CD4-positive, alpha-beta T cell (primary cell): ENCODE measurements around the gene TBC1D16. TPM values are rescaled to one million over a fixed set of nuclear protein-coding genes. Genes with fewer than 3 reads are reported as not detected.
A peak's percentile ranks its signal among the peaks of the same experiment; 100 is the strongest.

Source experiments
- ATAC-seq: fragments of 200-7000 bp; cut with Tn5 transposase; one replicate; pipeline ENCODE4 v1.10.0; 2022; ENCODE audit warnings: mild to moderate bottlenecking; ENCODE audit not compliant: poor library complexity
- CTCF ChIA-PET: fragments of 350-600 bp; sonication (Branson Sonifier 250); formaldehyde crosslinking; loops from one replicate; lab custom pipeline; 2021; ENCODE audit warnings: antibody characterized with exemption, inconsistent platforms; lab: Charles Lee
- POLR2A ChIA-PET: fragments of 350-600 bp; sonication (Branson Sonifier 250); formaldehyde crosslinking; loops from one replicate; lab custom pipeline; 2021; ENCODE audit warnings: antibody characterized with exemption, inconsistent platforms; lab: Charles Lee
- DNase-seq, 14 experiments: peaks; one replicate each; pipeline ENCODE4 v3.0.0-alpha.2; 2013 to 2020; ENCODE audit warnings: mixed read lengths in 2 of 14
- H3K27ac ChIP-seq, 2 donors: one replicate each; pipeline versions ENCODE4 v1.5.1 to v1.7.0; 2013; ENCODE audit warnings: low read length in 2 of 2, low read depth in 1 of 2, mild to moderate bottlenecking in 1 of 2
- H3K27me3 ChIP-seq, 2 experiments: 1 replicate in 1 of 2; 2 replicates in 1 of 2; pipeline versions ENCODE4 v1.6.1 to v1.7.0; 2013; ENCODE audit warnings: low read length in 2 of 2, control low read depth in 1 of 2, mild to moderate bottlenecking in 1 of 2, moderate library complexity in 1 of 2; ENCODE audit not compliant: insufficient read depth in 2 of 2, control insufficient read depth in 1 of 2
- H3K36me3 ChIP-seq: one replicate; pipeline ENCODE4 v1.6.1; 2013; ENCODE audit warnings: low read length, control low read depth; ENCODE audit not compliant: insufficient read depth
- H3K4me1 ChIP-seq: one replicate; pipeline ENCODE4 v1.6.1; 2013; ENCODE audit warnings: low read length, control low read depth; ENCODE audit not compliant: insufficient read depth
- H3K4me3 ChIP-seq: one replicate; pipeline ENCODE4 v1.5.1; 2013; ENCODE audit warnings: mild to moderate bottlenecking, low read length, moderate library complexity
- H3K9me3 ChIP-seq, 2 experiments: 1 replicate in 1 of 2; 2 replicates in 1 of 2; pipeline versions ENCODE4 v1.6.1 to v1.7.0; 2013; ENCODE audit warnings: low read length in 2 of 2, mild to moderate bottlenecking in 2 of 2, control low read depth in 1 of 2, moderate library complexity in 1 of 2; ENCODE audit not compliant: control insufficient read depth in 1 of 2, insufficient read depth in 1 of 2
- H3K27ac Mint-ChIP-seq: one replicate; pipeline ENCODE4 v1.8.0; 2020; ENCODE audit warnings: mixed read lengths
- H3K27me3 Mint-ChIP-seq: one replicate; pipeline ENCODE4 v1.8.0; 2021; ENCODE audit warnings: mixed read lengths
- H3K36me3 Mint-ChIP-seq: one replicate; pipeline ENCODE4 v1.8.0; 2021; ENCODE audit warnings: low read depth, mixed read lengths
- H3K4me1 Mint-ChIP-seq: one replicate; pipeline ENCODE4 v1.8.0; 2021; ENCODE audit warnings: low read depth, mixed read lengths
- H3K4me3 Mint-ChIP-seq: one replicate; pipeline ENCODE4 v1.8.0; 2020; ENCODE audit warnings: mild to moderate bottlenecking, mixed read lengths
- H3K9me3 Mint-ChIP-seq: one replicate; pipeline ENCODE4 v1.8.0; 2020; ENCODE audit warnings: mixed read lengths
- intact Hi-C, 2 experiments: fragments of 100-400 bp; cut with DNase I in 1 of 2; cut with micrococcal nuclease in 1 of 2; formaldehyde crosslinking; loops; one replicate each; pipeline versions ENCODE4 v1.15.1 to v1.9.0; 2023 to 2025; cut with DNase I, micrococcal nuclease
- total RNA-seq, 174 experiments: library from RNA in 2 of 174; stranded (reverse) in 2 of 174; gene quantifications; one replicate each; pipeline ENCODE4 v1.2.3 and lab custom pipeline; 2021 to 2026
- TF ChIP-seq, protein P1 (sequence below): fragments of 200-600 bp; IDR thresholded peaks from one replicate; pipeline ENCODE4 v1.8.0; 2022; ENCODE audit warnings: antibody characterized with exemption, mild to moderate bottlenecking

Gene TBC1D16
- total RNA-seq, 2 experiments from 2014 or later = 1.9 to 2.5 TPM

- Histone ChIP-seq H3K4me1 (no peaks in the 10 kb centered on the region), H3K36me3 (no peaks in the 10 kb centered on the region), H3K27ac (no peak overlapping the region), H3K27me3 (no peaks in the 10 kb centered on the region), H3K9me3 (no peaks in the 10 kb centered on the region), H3K4me3 (no peak overlapping the region)
- H3K27ac Mint-ChIP-seq = no peak overlapping the region
- H3K4me1 Mint-ChIP-seq = no peaks in the 10 kb centered on the region
- no peak overlapping the region for H3K4me3 Mint-ChIP-seq
- TF ChIP-seq, protein P1, sequence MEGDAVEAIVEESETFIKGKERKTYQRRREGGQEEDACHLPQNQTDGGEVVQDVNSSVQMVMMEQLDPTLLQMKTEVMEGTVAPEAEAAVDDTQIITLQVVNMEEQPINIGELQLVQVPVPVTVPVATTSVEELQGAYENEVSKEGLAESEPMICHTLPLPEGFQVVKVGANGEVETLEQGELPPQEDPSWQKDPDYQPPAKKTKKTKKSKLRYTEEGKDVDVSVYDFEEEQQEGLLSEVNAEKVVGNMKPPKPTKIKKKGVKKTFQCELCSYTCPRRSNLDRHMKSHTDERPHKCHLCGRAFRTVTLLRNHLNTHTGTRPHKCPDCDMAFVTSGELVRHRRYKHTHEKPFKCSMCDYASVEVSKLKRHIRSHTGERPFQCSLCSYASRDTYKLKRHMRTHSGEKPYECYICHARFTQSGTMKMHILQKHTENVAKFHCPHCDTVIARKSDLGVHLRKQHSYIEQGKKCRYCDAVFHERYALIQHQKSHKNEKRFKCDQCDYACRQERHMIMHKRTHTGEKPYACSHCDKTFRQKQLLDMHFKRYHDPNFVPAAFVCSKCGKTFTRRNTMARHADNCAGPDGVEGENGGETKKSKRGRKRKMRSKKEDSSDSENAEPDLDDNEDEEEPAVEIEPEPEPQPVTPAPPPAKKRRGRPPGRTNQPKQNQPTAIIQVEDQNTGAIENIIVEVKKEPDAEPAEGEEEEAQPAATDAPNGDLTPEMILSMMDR = no peak
- H3K36me3 Mint-ChIP-seq = no peaks in the 10 kb centered on the region
- DNase-seq (no peak), ATAC-seq (no peak)
- no peaks in the 10 kb centered on the region for H3K27me3 Mint-ChIP-seq
- ChIA-PET CTCF (no interaction called here), POLR2A (no interaction called here)
- intact Hi-C loops = no loop called here
- H3K9me3 Mint-ChIP-seq = no peaks in the 10 kb centered on the region
Observed at GRCh38 chr17:80043963-80044362, 8.3 kb upstream of the TBC1D16 start.

DNA sequence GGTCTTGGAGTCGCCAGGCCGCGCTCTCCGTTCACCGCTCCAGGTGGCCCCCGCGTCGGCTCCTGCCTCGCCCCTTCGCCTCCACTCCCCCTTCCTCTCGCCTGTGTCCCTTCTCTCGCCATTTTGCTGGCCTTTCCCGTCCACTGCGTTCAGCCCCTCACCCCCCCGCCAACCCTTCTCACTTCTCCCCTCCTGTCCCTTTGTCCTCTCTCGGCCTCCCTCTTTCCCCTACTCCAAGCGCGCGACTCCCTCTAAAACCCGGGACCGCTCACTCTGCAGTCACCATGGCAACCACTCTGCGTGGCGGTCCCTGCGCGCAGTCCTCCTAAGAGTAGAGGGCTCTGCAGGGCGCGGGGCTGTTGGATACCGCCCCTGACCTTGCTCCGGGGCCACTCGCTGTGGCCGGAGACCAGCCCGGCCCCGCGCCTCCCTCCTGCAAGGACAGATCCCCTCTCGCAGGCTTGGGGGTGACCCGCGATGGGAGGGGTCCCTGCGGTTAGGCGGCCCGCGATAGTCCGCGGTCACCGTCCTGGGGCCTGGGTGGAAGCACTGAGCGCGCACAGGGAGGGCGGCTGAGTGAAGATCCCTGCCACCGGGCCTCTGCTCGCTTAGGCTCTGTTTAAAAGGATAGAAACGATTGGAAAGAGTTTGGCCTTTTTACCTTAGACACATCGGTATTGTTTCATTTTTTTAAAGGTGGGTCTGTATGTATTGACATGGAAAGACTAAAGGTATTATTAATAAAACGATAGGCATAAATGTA, 1.2 kb upstream of the TBC1D16 start:
- DNase-seq (peak in 10 of 14 experiments; percentile 1 to 72 (median 20)), ATAC-seq (peak; percentile 27)
- peaks cover 4% of the 10 kb centered on the region for H3K27me3 Mint-ChIP-seq
- peak overlapping the region; percentile 95 for H3K4me3 Mint-ChIP-seq
- TF ChIP-seq, protein P1 = no peak
- CTCF ChIA-PET = no interaction called here
- peaks cover 23% of the 10 kb centered on the region for H3K4me1 ChIP-seq
- H3K27ac ChIP-seq = no peak overlapping the region
- H3K27me3 ChIP-seq = peaks cover 0 to 12% of the 10 kb centered on the region in 2 experiments
- H3K4me3 ChIP-seq = peak overlapping the region; percentile 65
- peak overlapping the region; percentile 81 for H3K27ac Mint-ChIP-seq
- H3K9me3 Mint-ChIP-seq = no peaks in the 10 kb centered on the region
- POLR2A ChIA-PET = no interaction called here
- no peaks in the 10 kb centered on the region for H3K36me3 ChIP-seq
- intact Hi-C loops = loop anchor here (2.0 to 5.0 kb wide), 4 partner anchors 40 to 198 kb away; partner anchors contain the start of genes CBX4 (in 1 of the 2), EIF4A3 (in 1 of the 2) and GAA (in 1 of the 2)
- no peaks in the 10 kb centered on the region for H3K9me3 ChIP-seq
- no peaks in the 10 kb centered on the region for H3K36me3 Mint-ChIP-seq
- peaks cover 18% of the 10 kb centered on the region for H3K4me1 Mint-ChIP-seq

DNA sequence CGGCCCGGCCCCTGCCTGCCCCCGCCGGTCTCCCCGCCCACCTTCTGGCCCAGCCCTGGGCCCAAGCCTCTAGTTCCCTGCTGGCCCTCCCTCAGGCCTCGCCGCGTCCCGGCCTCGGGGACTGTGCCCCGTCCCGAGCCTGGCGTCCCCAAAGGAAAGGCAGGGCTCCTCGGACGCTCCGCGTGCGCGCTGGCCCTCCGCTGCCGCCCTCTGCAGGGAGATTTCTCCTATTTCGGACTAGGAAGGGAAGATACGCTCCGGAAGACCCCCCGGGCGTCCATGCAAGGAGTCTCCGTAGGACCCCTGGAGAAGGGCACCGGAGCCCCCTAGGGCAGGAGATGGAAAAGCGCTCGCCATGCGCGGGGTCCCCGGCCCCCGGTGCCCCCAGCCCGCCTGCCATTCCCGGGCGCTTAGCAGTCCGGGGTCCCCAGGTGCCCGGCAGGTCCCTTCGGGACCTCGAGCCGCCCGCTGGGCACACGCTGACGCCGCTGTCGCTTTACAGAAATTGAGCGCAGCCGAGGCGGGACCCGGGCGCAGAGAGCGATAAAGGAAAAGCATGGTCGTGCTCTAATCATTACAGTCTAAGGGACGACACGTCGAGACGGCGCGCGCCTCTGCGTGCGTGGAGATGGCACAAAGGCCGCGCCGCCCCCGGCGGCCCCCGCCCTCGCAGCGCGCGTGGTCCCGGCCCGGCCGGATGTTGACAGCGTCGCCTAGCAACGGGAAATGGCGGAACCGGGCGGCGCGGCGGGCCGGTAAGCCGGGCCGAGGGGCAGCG, 454 bp upstream of the TBC1D16 start, which contains the start of gene CCDC40:
Gene CCDC40 (plus strand): TSS at position 706 of the 778 bp plus-strand sequence. CDS start 21 bp downstream, at position 727.
- Mint-ChIP-seq H3K4me1 (peaks cover 18% of the 10 kb centered on the region), H3K9me3 (no peaks in the 10 kb centered on the region), H3K27ac (peak within 1 kb of the TSS; percentile 81), H3K27me3 (peaks cover 4% of the 10 kb centered on the region), H3K36me3 (no peaks in the 10 kb centered on the region), H3K4me3 (peak within 1 kb of the TSS; percentile 95)
- TF ChIP-seq, protein P1 = no peak
- peak; percentile 84 for ATAC-seq
- Histone ChIP-seq H3K9me3 (no peaks in the 10 kb centered on the region), H3K27me3 (peaks cover 0 to 13% of the 10 kb centered on the region in 2 experiments), H3K36me3 (no peaks in the 10 kb centered on the region), H3K27ac (peak within 1 kb of the TSS in 1 of 2 donors; percentile 40), H3K4me1 (peaks cover 23% of the 10 kb centered on the region), H3K4me3 (peak within 1 kb of the TSS; percentile 65)
- intact Hi-C loops = loop anchor here (2.0 to 5.0 kb wide), 5 partner anchors 27 to 197 kb away; partner anchors contain the start of genes CBX4 (in 1 of the 2), EIF4A3 (in 1 of the 2) and GAA (in 1 of the 2)
- POLR2A ChIA-PET = no interaction called here
- peak; percentile 50 to 95 (median 70) for DNase-seq
- CTCF ChIA-PET = no interaction called here
